HepG2 (cell line): ENCODE data around the gene PRELID2. TPM values are rescaled to one million over a fixed set of nuclear protein-coding genes. Genes with fewer than 3 reads are reported as not detected.

ENCODE experiments used
- ATAC-seq: fragments of 200-7000 bp; cut with Tn5 transposase; 3 replicates; pipeline ENCODE4 v1.9.1; 2020; ENCODE audit warnings: mild to moderate bottlenecking, moderate library complexity
- BruUV-seq: library from RNA; stranded (reverse); fragments of 400-500 nt; replicated peaks from 2 replicates; lab custom pipeline; 2021; lab: Mats Ljungman, UMichigan
- CTCF ChIA-PET: fragments of 300-600 bp; formaldehyde crosslinking; extraction: SDS; loops from one replicate; lab custom pipeline; 2021; ENCODE audit warnings: low total read pairs, inconsistent platforms, low intra/inter-chr PET ratio; lab: Yijun Ruan, JAX
- POLR2A ChIA-PET: fragments of 350-600 bp; sonication (Branson Sonifier 250); formaldehyde crosslinking; loops from one replicate; lab custom pipeline; 2020; ENCODE audit warnings: antibody characterized with exemption, inconsistent platforms; lab: Yijun Ruan, JAX
- DNase-seq: peaks from one replicate; pipeline ENCODE4 v3.0.0-alpha.2; 2015; ENCODE audit warnings: low spot score
- FAIRE-seq: peaks from 3 replicates; lab custom pipeline; 2011; peaks lifted over from hg19 to GRCh38; lab: Jason Lieb, UNC
- H2AFZ ChIP-seq: one replicate; pipeline ENCODE4 v1.6.1; 2011; ENCODE audit warnings: low read length, inconsistent platforms
- H3K27ac ChIP-seq: fragments of 300-600 bp; 3 replicates; pipeline ENCODE4 v1.8.0; 2011; ENCODE audit warnings: mixed run types, mild to moderate bottlenecking, mixed read lengths, low read length, inconsistent platforms; ENCODE audit not compliant: insufficient read depth; ENCODE audit errors: extremely low read length
- H3K27me3 ChIP-seq, 2 experiments: fragments of 200-600 bp in 1 of 2; 2 replicates in 1 of 2; 3 replicates in 1 of 2; pipeline versions ENCODE4 v1.6.0 to v1.8.0; 2011; ENCODE audit warnings: low read length in 2 of 2, mild to moderate bottlenecking in 2 of 2, moderate library complexity in 2 of 2, inconsistent platforms in 1 of 2; ENCODE audit not compliant: insufficient read depth in 2 of 2, control insufficient read depth in 1 of 2
- H3K36me3 ChIP-seq, 2 experiments: fragments of 200-600 bp in 1 of 2; replicated peaks in 1 of 2; 2 replicates in 1 of 2; 3 replicates in 1 of 2; pipeline versions ENCODE4 v1.5.1 to v1.8.0; 2011; ENCODE audit warnings: low read length in 2 of 2, inconsistent platforms in 1 of 2; ENCODE audit not compliant: insufficient read depth in 2 of 2, control insufficient read depth in 1 of 2
- H3K4me1 ChIP-seq: 2 replicates; pipeline ENCODE4 v1.5.1; 2012; ENCODE audit warnings: low read length, inconsistent platforms; ENCODE audit not compliant: insufficient read depth
- H3K4me2 ChIP-seq: 2 replicates; pipeline ENCODE4 v1.6.0; 2011; ENCODE audit warnings: low read depth, low read length, inconsistent platforms
- H3K4me3 ChIP-seq, 3 experiments: fragments of 200-600 bp in 1 of 3; sonication (generic), shearing (Covaris generic) in 1 of 3; replicated peaks in 1 of 3; 2 replicates each; pipeline ENCODE4 v1.5.1; 2011 to 2016; ENCODE audit warnings: low read length in 3 of 3, inconsistent platforms in 2 of 3, low read depth in 2 of 3, mild to moderate bottlenecking in 2 of 3, control low read depth in 1 of 3, mixed read lengths in 1 of 3; ENCODE audit not compliant: insufficient read depth in 1 of 3
- H3K79me2 ChIP-seq: one replicate; pipeline ENCODE4 v1.6.1; 2011; ENCODE audit warnings: low read length, inconsistent platforms; ENCODE audit not compliant: insufficient read depth
- H3K9ac ChIP-seq: 2 replicates; pipeline ENCODE4 v1.6.0; 2011; ENCODE audit warnings: mild to moderate bottlenecking, low read depth, low read length, inconsistent platforms; ENCODE audit not compliant: insufficient read depth
- H3K9me3 ChIP-seq: 2 replicates; pipeline ENCODE4 v1.5.1; 2012; ENCODE audit warnings: mild to moderate bottlenecking, low read length
- H4K20me1 ChIP-seq: 2 replicates; pipeline ENCODE4 v1.6.0; 2011; ENCODE audit warnings: inconsistent platforms, mild to moderate bottlenecking, low read length, moderate library complexity; ENCODE audit not compliant: insufficient read depth
- BRD4 ChIP-seq: sonication (generic); formaldehyde crosslinking; IDR thresholded peaks from 2 replicates; pipeline ENCODE4 v1.4.0; 2020; ENCODE audit warnings: missing genetic modification reagents
- CREBL2 ChIP-seq: sonication (generic); formaldehyde crosslinking; IDR thresholded peaks from 2 replicates; pipeline ENCODE4 v1.8.1; 2023; ENCODE audit warnings: missing genetic modification reagents, mild to moderate bottlenecking, borderline replicate concordance
- DNMT1 ChIP-seq: sonication (generic); formaldehyde crosslinking; IDR thresholded peaks from 2 replicates; pipeline ENCODE4 v1.5.1; 2020; ENCODE audit warnings: mild to moderate bottlenecking, missing genetic modification reagents
- FOSL2 ChIP-seq: sonication (generic); formaldehyde crosslinking; IDR thresholded peaks from 2 replicates; pipeline ENCODE4 v1.4.0; 2020; ENCODE audit warnings: missing genetic modification reagents
- PRMT3 ChIP-seq: sonication (generic); formaldehyde crosslinking; IDR thresholded peaks from 2 replicates; pipeline ENCODE4 v1.8.1; 2022; ENCODE audit warnings: low read depth, mild to moderate bottlenecking, moderate library complexity, missing genetic modification reagents, borderline replicate concordance
- PTBP1 ChIP-seq: fragments of 200-400 bp; formaldehyde crosslinking; IDR thresholded peaks from 2 replicates; pipeline ENCODE4 v1.6.1; 2018; ENCODE audit warnings: low read length, low read depth; ENCODE audit not compliant: poor library complexity, severe bottlenecking
- TARDBP ChIP-seq: sonication (generic); formaldehyde crosslinking; IDR thresholded peaks from 2 replicates; pipeline ENCODE4 v1.8.0; 2022; ENCODE audit warnings: mild to moderate bottlenecking, missing genetic modification reagents
- ZFAT ChIP-seq: sonication (generic); formaldehyde crosslinking; conservative IDR thresholded peaks from 2 replicates; pipeline ENCODE4 v1.8.1; 2023; ENCODE audit warnings: missing genetic modification reagents, inconsistent platforms
- ZMYM4 ChIP-seq: sonication (generic); formaldehyde crosslinking; IDR thresholded peaks from 2 replicates; pipeline ENCODE4 v1.8.1; 2023; ENCODE audit warnings: mild to moderate bottlenecking, missing genetic modification reagents
- ZNF20 ChIP-seq: sonication (generic); formaldehyde crosslinking; IDR thresholded peaks from 2 replicates; pipeline ENCODE4 v1.4.0; 2020; ENCODE audit warnings: mild to moderate bottlenecking, moderate library complexity, missing genetic modification reagents
- ZNF256 ChIP-seq: sonication (generic); formaldehyde crosslinking; conservative IDR thresholded peaks from 2 replicates; pipeline ENCODE4 v1.4.0; 2020; ENCODE audit warnings: missing genetic modification reagents
- ZNF281 ChIP-seq: sonication (generic); formaldehyde crosslinking; IDR thresholded peaks from 2 replicates; pipeline ENCODE4 v1.4.0; 2020; ENCODE audit warnings: missing genetic modification reagents, borderline replicate concordance
- ZNF3 ChIP-seq: IDR thresholded peaks from 2 replicates; pipeline ENCODE4 v1.7.0; 2017; ENCODE audit warnings: inconsistent platforms
- ZNF547 ChIP-seq: sonication (generic); formaldehyde crosslinking; IDR thresholded peaks from 2 replicates; pipeline ENCODE4 v1.5.1; 2020; ENCODE audit warnings: mild to moderate bottlenecking, missing genetic modification reagents
- ZNF788 ChIP-seq: sonication (generic); formaldehyde crosslinking; IDR thresholded peaks from 2 replicates; pipeline ENCODE4 v1.5.0; 2020; ENCODE audit warnings: mild to moderate bottlenecking, missing genetic modification reagents, borderline replicate concordance
- in situ Hi-C: cut with HindIII; loops from 2 replicates; pipeline ENCODE4 v1.10.0; 2017; ENCODE audit warnings: low pct_unique_long_range_greater_than_20kb; ENCODE audit not compliant: extremely low pct_ligation_motif_present
- intact Hi-C: fragments of 100-400 bp; cut with micrococcal nuclease; formaldehyde crosslinking; loops from one replicate; pipeline ENCODE4 v1.10.0; 2022; ENCODE audit not compliant: unreplicated experiment
- polyA plus RNA-seq, 8 experiments: library from polyadenylated mRNA; depleted of rRNA in 3 of 8; stranded (reverse) in 7 of 8; unstranded in 1 of 8; fragments of >200 nt; fragmentation: Illumina TruSeq in 4 of 8; extraction: Trizol in 4 of 8; gene quantifications; 2 replicates each; pipeline versions ENCODE4 v1.2.1 to v1.2.3, GENCODE V29; 2011 to 2016; ENCODE audit warnings: low read depth in 4 of 8, missing spikeins in 1 of 8, mixed read lengths in 1 of 8; ENCODE audit not compliant: insufficient read depth in 1 of 8
- total RNA-seq, 5 experiments: library from RNA; depleted of rRNA; stranded (reverse); fragments of >200 nt; fragmentation: Illumina TruSeq; extraction: Trizol; gene quantifications; 2 replicates each; pipeline ENCODE4 v1.2.3, GENCODE V29; 2016; ENCODE audit warnings: low read depth in 1 of 5

Gene PRELID2
- total and polyA plus RNA-seq, 2 of the 13 experiments (the other 11 are each of a cell fraction or from before 2014, with no cell fraction given) = 10.0 to 22.9 TPM

GRCh38 chr5:145772466-145772865 lies 62.7 kb downstream of the PRELID2 start:
- POLR2A ChIA-PET = no interaction called here
- H3K79me2 ChIP-seq = no peaks in the 10 kb centered on the region

More at GRCh38 chr5:145772466-145772865, 62.7 kb downstream of the PRELID2 start:
- TF ChIP-seq ZNF547 (CRISPR knock-in tag) (no peak), ZNF20 (CRISPR knock-in tag) (no peak), BRD4 (CRISPR knock-in tag) (no peak), ZNF3 (CRISPR knock-in tag) (no peak), CREBL2 (CRISPR knock-in tag) (no peak), PTBP1 (no peak), ZNF281 (CRISPR knock-in tag) (no peak), TARDBP (CRISPR knock-in tag) (no peak), ZNF256 (CRISPR knock-in tag) (no peak), PRMT3 (CRISPR knock-in tag) (no peak), ZNF788 (CRISPR knock-in tag) (no peak), FOSL2 (no peak), ZMYM4 (CRISPR knock-in tag) (no peak), ZFAT (CRISPR knock-in tag) (no peak), DNMT1 (no peak)
- TF ChIP-seq, all 625 proteins: peak for 0
- Histone ChIP-seq H3K4me1 (peaks cover 21% of the 10 kb centered on the region), H3K4me3 (no peak overlapping the region), H3K9me3 (no peaks in the 10 kb centered on the region), H3K36me3 (no peaks in the 10 kb centered on the region; a peak in 1 of 5 replicates), H4K20me1 (no peaks in the 10 kb centered on the region), H3K27ac (no peak overlapping the region), H3K4me2 (no peak overlapping the region), H3K27me3 (no peaks in the 10 kb centered on the region), H3K9ac (no peak overlapping the region), H2AFZ (no peak overlapping the region)
- FAIRE-seq (no peak), DNase-seq (no peak), ATAC-seq (no peak)
- BruUV-seq = no TSS peak
- CTCF ChIA-PET = no interaction called here
- in situ Hi-C loops (no loop called here), intact Hi-C loops (no loop called here)
